Lower leg skin (tissue), 3 donors: ENCODE data around the gene OR2H1.

ENCODE experiments used
- CTCF ChIP-seq, 3 donors: fragments of 450-650 bp; IDR thresholded peaks; one replicate each; pipeline ENCODE4 v1.5.1; 2016; ENCODE audit warnings: antibody characterized with exemption in 3 of 3, mild to moderate bottlenecking in 3 of 3, moderate library complexity in 2 of 3
- POLR2A ChIP-seq, 2 donors: fragments of 450-650 bp; IDR thresholded peaks; one replicate each; pipeline ENCODE4 v1.6.1; 2016 to 2017; ENCODE audit warnings: antibody characterized with exemption in 2 of 2, mild to moderate bottlenecking in 1 of 2, moderate library complexity in 1 of 2

GRCh38 chr6:29466241-29466640 is 9.3 kb downstream of the OR2H1 start:
- TF ChIP-seq CTCF (IDR thresholded peaks at IDR 0.05) (no peak), POLR2A (IDR thresholded peaks at IDR 0.05) (no peak)
